Subcutaneous abdominal adipose tissue (tissue), 5 donors: ENCODE data around the gene SLC16A3.

Experiments
- H3K27ac ChIP-seq: one replicate; pipeline ENCODE4 v1.7.0; 2013; ENCODE audit warnings: low read depth, mild to moderate bottlenecking, inconsistent platforms, low read length, moderate library complexity
- H3K27me3 ChIP-seq, 5 donors: one replicate each; pipeline ENCODE4 v1.7.0; 2013; ENCODE audit warnings: low read length in 5 of 5, inconsistent platforms in 1 of 5; ENCODE audit not compliant: control insufficient read depth in 5 of 5, insufficient read depth in 4 of 5
- H3K36me3 ChIP-seq, 5 donors: one replicate each; pipeline ENCODE4 v1.7.0; 2013; ENCODE audit warnings: low read length in 5 of 5; ENCODE audit not compliant: control insufficient read depth in 5 of 5, insufficient read depth in 5 of 5
- H3K4me1 ChIP-seq, 5 donors: one replicate each; pipeline ENCODE4 v1.7.0; 2013; ENCODE audit warnings: low read length in 5 of 5, mild to moderate bottlenecking in 3 of 5, moderate library complexity in 1 of 5; ENCODE audit not compliant: control insufficient read depth in 5 of 5, insufficient read depth in 5 of 5
- H3K4me3 ChIP-seq, 5 donors: one replicate each; pipeline ENCODE4 v1.7.0; 2013; ENCODE audit warnings: low read length in 5 of 5, low read depth in 1 of 5
- H3K9ac ChIP-seq, 5 donors: one replicate each; pipeline ENCODE4 v1.7.0; 2013; ENCODE audit warnings: low read length in 5 of 5, mild to moderate bottlenecking in 4 of 5, moderate library complexity in 3 of 5
- H3K9me3 ChIP-seq, 5 donors: one replicate each; pipeline ENCODE4 v1.7.0; 2013; ENCODE audit warnings: low read length in 5 of 5; ENCODE audit not compliant: control insufficient read depth in 5 of 5
- donor health status: healthy.
- donor health status: healthy.
- donor health status: healthy.
- donor health status: healthy.
- donor health status: healthy.

SLC16A3 gene

GRCh38 chr17:82230609-82231311, 1.9 kb downstream of the SLC16A3 start:
- Histone ChIP-seq H3K9ac (peak overlapping the region in 4 of 5 donors; percentile 43 to 79 (median 76)), H3K36me3 (no peaks in the 10 kb centered on the region), H3K9me3 (no peaks in the 10 kb centered on the region), H3K4me1 (peaks cover 0 to 53% (median 35%) of the 10 kb centered on the region in 5 donors), H3K27me3 (peaks cover 0 to 20% (median 6%) of the 10 kb centered on the region in 5 donors), H3K4me3 (peak overlapping the region in 4 of 5 donors; percentile 44 to 73 (median 71)), H3K27ac (peak overlapping the region; percentile 70)

GRCh38 chr17:82231312-82231561, 2.4 kb downstream of the SLC16A3 start:
- Histone ChIP-seq H3K9ac (peak overlapping the region in 4 of 5 donors; percentile 69 to 79 (median 76)), H3K36me3 (no peaks in the 10 kb centered on the region), H3K27ac (peak overlapping the region; percentile 70), H3K4me1 (peaks cover 0 to 53% (median 39%) of the 10 kb centered on the region in 5 donors), H3K27me3 (peaks cover 0 to 19% (median 6%) of the 10 kb centered on the region in 5 donors), H3K9me3 (no peaks in the 10 kb centered on the region), H3K4me3 (peak overlapping the region in 4 of 5 donors; percentile 44 to 73 (median 71))

GRCh38 chr17:82231562-82232321, 2.9 kb downstream of the SLC16A3 start:
- peaks cover 0 to 19% (median 6%) of the 10 kb centered on the region in 5 donors for H3K27me3 ChIP-seq
- peak overlapping the region; percentile 70 for H3K27ac ChIP-seq
- no peaks in the 10 kb centered on the region for H3K9me3 ChIP-seq

GRCh38 chr17:82232322-82232820, 3.5 kb downstream of the SLC16A3 start:
- Histone ChIP-seq H3K27ac (no peak overlapping the region), H3K36me3 (peaks cover 0 to 5% (median 0%) of the 10 kb centered on the region in 5 donors), H3K9ac (peak overlapping the region in 1 of 5 donors; percentile 52), H3K27me3 (peaks cover 0 to 15% (median 6%) of the 10 kb centered on the region in 5 donors), H3K4me3 (peak overlapping the region in 2 of 5 donors; percentile 70 to 72), H3K9me3 (no peaks in the 10 kb centered on the region), H3K4me1 (peaks cover 0 to 58% (median 46%) of the 10 kb centered on the region in 5 donors)

More at GRCh38 chr17:82231562-82232321, 2.9 kb downstream of the SLC16A3 start:
- peaks cover 0 to 57% (median 44%) of the 10 kb centered on the region in 5 donors for H3K4me1 ChIP-seq
- H3K36me3 ChIP-seq = no peaks in the 10 kb centered on the region
- H3K4me3 ChIP-seq = peak overlapping the region in 4 of 5 donors; percentile 44 to 73 (median 71)
- H3K9ac ChIP-seq = peak overlapping the region in 4 of 5 donors; percentile 69 to 79 (median 76)

GRCh38 chr17:82232876-82233785, 4.3 kb downstream of the SLC16A3 start:
- H3K36me3 ChIP-seq = peaks cover 0 to 11% (median 0%) of the 10 kb centered on the region in 5 donors
- H3K27ac ChIP-seq = no peak overlapping the region
- no peak overlapping the region for H3K4me3 ChIP-seq
- H3K9me3 ChIP-seq = no peaks in the 10 kb centered on the region
- no peak overlapping the region for H3K9ac ChIP-seq
- peaks cover 0 to 9% (median 6%) of the 10 kb centered on the region in 5 donors for H3K27me3 ChIP-seq
- H3K4me1 ChIP-seq = peaks cover 0 to 57% (median 43%) of the 10 kb centered on the region in 5 donors

- H3K27me3 ChIP-seq = peaks cover 0 to 6% (median under 1%) of the 10 kb centered on the region in 5 donors
Measured at GRCh38 chr17:82234211-82235055, 5.6 kb downstream of the SLC16A3 start.

GRCh38 chr17:82235056-82235774, 6.4 kb downstream of the SLC16A3 start:
- peaks cover 0 to 60% (median 49%) of the 10 kb centered on the region in 5 donors for H3K4me1 ChIP-seq

More at GRCh38 chr17:82234211-82235055, 5.6 kb downstream of the SLC16A3 start:
- Histone ChIP-seq H3K9ac (no peak overlapping the region), H3K27ac (no peak overlapping the region), H3K36me3 (peaks cover 0 to 21% (median 2%) of the 10 kb centered on the region in 5 donors), H3K4me1 (peaks cover 0 to 62% (median 50%) of the 10 kb centered on the region in 5 donors), H3K4me3 (no peak overlapping the region), H3K9me3 (no peaks in the 10 kb centered on the region)

GRCh38 chr17:82235775-82236141, 6.9 kb downstream of the SLC16A3 start:
- Histone ChIP-seq H3K4me1 (peaks cover 0 to 60% (median 49%) of the 10 kb centered on the region in 5 donors), H3K9me3 (no peaks in the 10 kb centered on the region), H3K9ac (no peak overlapping the region), H3K27me3 (no peaks in the 10 kb centered on the region), H3K36me3 (peaks cover 0 to 33% (median 4%) of the 10 kb centered on the region in 5 donors), H3K4me3 (no peak overlapping the region), H3K27ac (no peak overlapping the region)

More at GRCh38 chr17:82235056-82235774, 6.4 kb downstream of the SLC16A3 start:
- peaks cover 0 to 28% (median 4%) of the 10 kb centered on the region in 5 donors for H3K36me3 ChIP-seq
- no peak overlapping the region for H3K27ac ChIP-seq
- H3K9me3 ChIP-seq = no peaks in the 10 kb centered on the region
- no peaks in the 10 kb centered on the region for H3K27me3 ChIP-seq
- no peak overlapping the region for H3K4me3 ChIP-seq
- no peak overlapping the region for H3K9ac ChIP-seq
